HepG2 (cell line): ENCODE measurements around the gene TUBB4B. TPM values are rescaled to one million over a fixed set of nuclear protein-coding genes. Genes with fewer than 3 reads are reported as not detected.

Source experiments
- AGO1 ChIP-seq: fragments of 200-400 bp; formaldehyde crosslinking; IDR thresholded peaks from 2 replicates; pipeline ENCODE4 v1.6.1; 2017; ENCODE audit warnings: mild to moderate bottlenecking, low read depth, low read length, moderate library complexity; ENCODE audit not compliant: poor library complexity, severe bottlenecking
- CBX1 ChIP-seq: IDR thresholded peaks from one replicate; pipeline ENCODE4 v1.6.1; 2016; ENCODE audit warnings: antibody characterized with exemption, low read depth
- CBX5 ChIP-seq: sonication (generic); formaldehyde crosslinking; IDR thresholded peaks from 2 replicates; pipeline ENCODE4 v1.4.0; 2020; ENCODE audit warnings: missing genetic modification reagents, borderline replicate concordance
- EHMT2 ChIP-seq: fragments of 200-600 bp; sonication (generic); IDR thresholded peaks from 2 replicates; pipeline ENCODE4 v1.7.0; 2017; ENCODE audit warnings: antibody characterized with exemption, low read depth, low read length, borderline replicate concordance
- ETV6 ChIP-seq: sonication (generic); formaldehyde crosslinking; conservative IDR thresholded peaks from 2 replicates; pipeline ENCODE4 v1.4.0; 2020; ENCODE audit warnings: missing genetic modification reagents
- FOXA3 ChIP-seq: IDR thresholded peaks from 2 replicates; pipeline ENCODE4 v1.6.1; 2016; ENCODE audit warnings: missing genetic modification reagents, missing compliant biosample characterization
- MTERF4 ChIP-seq: sonication (generic); formaldehyde crosslinking; IDR thresholded peaks from 2 replicates; pipeline ENCODE4 v1.8.0; 2023; ENCODE audit warnings: mild to moderate bottlenecking, missing genetic modification reagents
- MZF1 ChIP-seq: sonication (generic); formaldehyde crosslinking; IDR thresholded peaks from 2 replicates; pipeline ENCODE4 v1.8.1; 2023; ENCODE audit warnings: mild to moderate bottlenecking, missing genetic modification reagents, borderline replicate concordance
- PHF20 ChIP-seq: sonication (generic); formaldehyde crosslinking; IDR thresholded peaks from 2 replicates; pipeline ENCODE4 v1.5.0; 2020; ENCODE audit warnings: mild to moderate bottlenecking, missing genetic modification reagents
- POLR2A ChIP-seq, 2 experiments: IDR thresholded peaks; 2 replicates each; pipeline ENCODE4 v1.6.1; 2011; ENCODE audit warnings: low read depth in 2 of 2, low read length in 2 of 2, mild to moderate bottlenecking in 1 of 2, moderate library complexity in 1 of 2; ENCODE audit not compliant: insufficient read depth in 1 of 2
- RFXAP ChIP-seq: sonication (generic); formaldehyde crosslinking; IDR thresholded peaks from 2 replicates; pipeline ENCODE4 v1.4.0; 2020; ENCODE audit warnings: missing genetic modification reagents, borderline replicate concordance
- SIX4 ChIP-seq: sonication (generic); formaldehyde crosslinking; IDR thresholded peaks from 2 replicates; pipeline ENCODE4 v1.4.0; 2020; ENCODE audit warnings: missing genetic modification reagents
- SP5 ChIP-seq: IDR thresholded peaks from 2 replicates; pipeline ENCODE4 v1.6.1; 2016; ENCODE audit warnings: low read depth, borderline replicate concordance
- TOPORS ChIP-seq: sonication (generic); formaldehyde crosslinking; IDR thresholded peaks from 2 replicates; pipeline ENCODE4 v1.8.0; 2023; ENCODE audit warnings: mild to moderate bottlenecking, missing genetic modification reagents
- ZBTB37 ChIP-seq: sonication (generic); formaldehyde crosslinking; IDR thresholded peaks from 2 replicates; pipeline ENCODE4 v1.4.0; 2020; ENCODE audit warnings: mild to moderate bottlenecking, missing genetic modification reagents
- ZBTB46 ChIP-seq: sonication (generic); formaldehyde crosslinking; IDR thresholded peaks from 2 replicates; pipeline ENCODE4 v1.4.0; 2020; ENCODE audit warnings: mild to moderate bottlenecking, missing genetic modification reagents, borderline replicate concordance
- ZFX ChIP-seq: sonication (generic); formaldehyde crosslinking; IDR thresholded peaks from 2 replicates; pipeline ENCODE4 v1.4.0; 2020; ENCODE audit warnings: mild to moderate bottlenecking, low read depth, missing genetic modification reagents, moderate library complexity
- ZNF121 ChIP-seq: sonication (generic); formaldehyde crosslinking; IDR thresholded peaks from 2 replicates; pipeline ENCODE4 v1.5.0; 2020; ENCODE audit warnings: mild to moderate bottlenecking, missing genetic modification reagents
- ZNF329 ChIP-seq: sonication (generic); formaldehyde crosslinking; IDR thresholded peaks from 2 replicates; pipeline ENCODE4 v1.9.0; 2021; ENCODE audit warnings: low read depth, mild to moderate bottlenecking, missing genetic modification reagents
- ZNF333 ChIP-seq: sonication (generic); formaldehyde crosslinking; IDR thresholded peaks from 2 replicates; pipeline ENCODE4 v1.4.0; 2020; ENCODE audit warnings: mild to moderate bottlenecking, missing genetic modification reagents, borderline replicate concordance
- ZNF629 ChIP-seq: sonication (generic); formaldehyde crosslinking; conservative IDR thresholded peaks from 2 replicates; pipeline ENCODE4 v1.5.0; 2020; ENCODE audit warnings: missing genetic modification reagents
- polyA plus RNA-seq, 8 experiments: library from polyadenylated mRNA; depleted of rRNA in 3 of 8; stranded (reverse) in 7 of 8; unstranded in 1 of 8; fragments of >200 nt; fragmentation: Illumina TruSeq in 4 of 8; extraction: Trizol in 4 of 8; gene quantifications; 2 replicates each; pipeline versions ENCODE4 v1.2.1 to v1.2.3, GENCODE V29; 2011 to 2016; ENCODE audit warnings: low read depth in 4 of 8, missing spikeins in 1 of 8, mixed read lengths in 1 of 8; ENCODE audit not compliant: insufficient read depth in 1 of 8
- total RNA-seq, 5 experiments: library from RNA; depleted of rRNA; stranded (reverse); fragments of >200 nt; fragmentation: Illumina TruSeq; extraction: Trizol; gene quantifications; 2 replicates each; pipeline ENCODE4 v1.2.3, GENCODE V29; 2016; ENCODE audit warnings: low read depth in 1 of 5
- TF ChIP-seq, protein P1 (sequence below): IDR thresholded peaks from 2 replicates; pipeline ENCODE4 v1.6.1; 2012; ENCODE audit warnings: low read length, improper control_type of control experiment
- TF ChIP-seq, protein P2 (sequence below): IDR thresholded peaks from 2 replicates; pipeline ENCODE4 v1.6.1; 2018; ENCODE audit warnings: missing genetic modification reagents, mild to moderate bottlenecking, missing compliant biosample characterization

Gene TUBB4B
- total and polyA plus RNA-seq, 2 of the 13 experiments (the other 11 are each of a cell fraction or from before 2014, with no cell fraction given) = 182 to 412 TPM

- peak; percentile 55; the same call in 1 of the 2 replicates for TF ChIP-seq FOXA3 (CRISPR knock-in tag)
- no peak for TF ChIP-seq ZBTB37 (CRISPR knock-in tag)
- TF ChIP-seq TOPORS (CRISPR knock-in tag) = no peak
- no peak for TF ChIP-seq CBX5 (CRISPR knock-in tag)
- TF ChIP-seq SIX4 = no peak
- no peak for TF ChIP-seq ZBTB46 (CRISPR knock-in tag)
- TF ChIP-seq POLR2A (IDR thresholded peaks at IDR 0.05; ENCODE audit: insufficient read depth in 1 of 2, low read depth in 2 of 2, low read length in 2 of 2) = no peak; a peak in 1 of 4 replicates
- TF ChIP-seq MTERF4 = no peak
- no peak for TF ChIP-seq ETV6
- peak; percentile 99 for TF ChIP-seq SP5 (CRISPR knock-in tag)
- TF ChIP-seq ZNF329 (CRISPR knock-in tag) = 0 out of 2 replicates have a peak, but pooled peaks have one; percentile 46
- no peak for TF ChIP-seq RFXAP
- TF ChIP-seq ZNF629 = peak; percentile 26; the same call in 1 of the 2 replicates
- TF ChIP-seq AGO1 = peak; percentile 30
- TF ChIP-seq MZF1 (CRISPR knock-in tag) = no peak
- peak; percentile 61 for TF ChIP-seq ZFX (CRISPR knock-in tag)
- TF ChIP-seq, protein P1, sequence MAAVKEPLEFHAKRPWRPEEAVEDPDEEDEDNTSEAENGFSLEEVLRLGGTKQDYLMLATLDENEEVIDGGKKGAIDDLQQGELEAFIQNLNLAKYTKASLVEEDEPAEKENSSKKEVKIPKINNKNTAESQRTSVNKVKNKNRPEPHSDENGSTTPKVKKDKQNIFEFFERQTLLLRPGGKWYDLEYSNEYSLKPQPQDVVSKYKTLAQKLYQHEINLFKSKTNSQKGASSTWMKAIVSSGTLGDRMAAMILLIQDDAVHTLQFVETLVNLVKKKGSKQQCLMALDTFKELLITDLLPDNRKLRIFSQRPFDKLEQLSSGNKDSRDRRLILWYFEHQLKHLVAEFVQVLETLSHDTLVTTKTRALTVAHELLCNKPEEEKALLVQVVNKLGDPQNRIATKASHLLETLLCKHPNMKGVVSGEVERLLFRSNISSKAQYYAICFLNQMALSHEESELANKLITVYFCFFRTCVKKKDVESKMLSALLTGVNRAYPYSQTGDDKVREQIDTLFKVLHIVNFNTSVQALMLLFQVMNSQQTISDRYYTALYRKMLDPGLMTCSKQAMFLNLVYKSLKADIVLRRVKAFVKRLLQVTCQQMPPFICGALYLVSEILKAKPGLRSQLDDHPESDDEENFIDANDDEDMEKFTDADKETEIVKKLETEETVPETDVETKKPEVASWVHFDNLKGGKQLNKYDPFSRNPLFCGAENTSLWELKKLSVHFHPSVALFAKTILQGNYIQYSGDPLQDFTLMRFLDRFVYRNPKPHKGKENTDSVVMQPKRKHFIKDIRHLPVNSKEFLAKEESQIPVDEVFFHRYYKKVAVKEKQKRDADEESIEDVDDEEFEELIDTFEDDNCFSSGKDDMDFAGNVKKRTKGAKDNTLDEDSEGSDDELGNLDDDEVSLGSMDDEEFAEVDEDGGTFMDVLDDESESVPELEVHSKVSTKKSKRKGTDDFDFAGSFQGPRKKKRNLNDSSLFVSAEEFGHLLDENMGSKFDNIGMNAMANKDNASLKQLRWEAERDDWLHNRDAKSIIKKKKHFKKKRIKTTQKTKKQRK = no peak
- TF ChIP-seq CBX1 = peak; percentile 50
- no peak for TF ChIP-seq ZNF333
- TF ChIP-seq ZNF121 = no peak
- TF ChIP-seq EHMT2 = no peak
- no peak for TF ChIP-seq PHF20
- TF ChIP-seq, protein P2, sequence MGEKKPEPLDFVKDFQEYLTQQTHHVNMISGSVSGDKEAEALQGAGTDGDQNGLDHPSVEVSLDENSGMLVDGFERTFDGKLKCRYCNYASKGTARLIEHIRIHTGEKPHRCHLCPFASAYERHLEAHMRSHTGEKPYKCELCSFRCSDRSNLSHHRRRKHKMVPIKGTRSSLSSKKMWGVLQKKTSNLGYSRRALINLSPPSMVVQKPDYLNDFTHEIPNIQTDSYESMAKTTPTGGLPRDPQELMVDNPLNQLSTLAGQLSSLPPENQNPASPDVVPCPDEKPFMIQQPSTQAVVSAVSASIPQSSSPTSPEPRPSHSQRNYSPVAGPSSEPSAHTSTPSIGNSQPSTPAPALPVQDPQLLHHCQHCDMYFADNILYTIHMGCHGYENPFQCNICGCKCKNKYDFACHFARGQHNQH (CRISPR knock-in tag) = peak; percentile 54; the same call in 1 of the 2 replicates
Measured at GRCh38 chr9:137218754-137219271, 22.3 kb upstream of the TUBB4B start (continued).
